Testis (tissue), 3 donors: Measurements from ENCODE around the gene PARP8. TPM values are rescaled to one million over a fixed set of nuclear protein-coding genes. Genes with fewer than 3 reads are reported as not detected.

Experiments used
- DNase-seq: peaks from one replicate; pipeline ENCODE4 v3.0.0-alpha.2; 2019
- H3K27ac ChIP-seq, 2 donors: fragments of 200-600 bp; sonication (generic); one replicate each; pipeline ENCODE4 v1.5.1; 2019
- H3K27me3 ChIP-seq: fragments of 200-600 bp; sonication (generic); one replicate; pipeline ENCODE4 v1.5.1; 2019
- H3K36me3 ChIP-seq: fragments of 200-600 bp; sonication (generic); one replicate; pipeline ENCODE4 v1.5.1; 2017; ENCODE audit warnings: low read depth; ENCODE audit errors: missing control alignments
- H3K4me1 ChIP-seq: fragments of 200-600 bp; sonication (generic); one replicate; pipeline ENCODE4 v1.5.1; 2019
- H3K4me3 ChIP-seq, 2 donors: fragments of 200-600 bp; sonication (generic); one replicate each; pipeline ENCODE4 v1.5.1; 2017 to 2019
- H3K9me3 ChIP-seq: fragments of 200-600 bp; sonication (generic); one replicate; pipeline ENCODE4 v1.5.1; 2017
- CTCF ChIP-seq, 3 experiments: fragments of 450-650 bp in 2 of 3; fragments of 200-600 bp in 1 of 3; sonication (generic) in 1 of 3; IDR thresholded peaks; one replicate each; pipeline ENCODE4 v1.5.1; 2016 to 2019; ENCODE audit warnings: antibody characterized with exemption in 3 of 3, mild to moderate bottlenecking in 2 of 3, moderate library complexity in 1 of 3
- POLR2A ChIP-seq: fragments of 450-650 bp; IDR thresholded peaks from one replicate; pipeline ENCODE4 v1.6.1; 2017; ENCODE audit warnings: antibody characterized with exemption, mild to moderate bottlenecking, moderate library complexity
- WGBS, 2 donors: methylation state at CpG; one replicate each; pipeline ENCODE4 v1.1.5; 2018; 5-methylcytosine and 5-hydroxymethylcytosine counted together
- intact Hi-C: fragments of 100-400 bp; cut with DNase I; formaldehyde crosslinking; loops from one replicate; pipeline ENCODE4 v1.15.1; 2023; ENCODE audit warnings: low total_unique reads
- polyA plus RNA-seq: library from polyadenylated mRNA; stranded (reverse); fragments of 350-450 nt; fragmentation: Illumina TruSeq; extraction: RNeasy Lipid Tissue Mini Kit (QIAGEN cat#74804); gene quantifications from one replicate; pipeline ENCODE4 v1.2.3, GENCODE V29; 2014; ENCODE audit warnings: low read depth, low replicate concordance; ENCODE audit not compliant: insufficient read depth
- total RNA-seq, 2 donors: library from RNA; depleted of rRNA; stranded (reverse); fragments of >200 nt; gene quantifications; one replicate each; pipeline ENCODE4 v1.2.3, GENCODE V29; 2016

The PARP8 gene
- total and polyA plus RNA-seq, 3 donors from 2014 or later = 14.4 to 24.3 (median 18.0) TPM

DNA sequence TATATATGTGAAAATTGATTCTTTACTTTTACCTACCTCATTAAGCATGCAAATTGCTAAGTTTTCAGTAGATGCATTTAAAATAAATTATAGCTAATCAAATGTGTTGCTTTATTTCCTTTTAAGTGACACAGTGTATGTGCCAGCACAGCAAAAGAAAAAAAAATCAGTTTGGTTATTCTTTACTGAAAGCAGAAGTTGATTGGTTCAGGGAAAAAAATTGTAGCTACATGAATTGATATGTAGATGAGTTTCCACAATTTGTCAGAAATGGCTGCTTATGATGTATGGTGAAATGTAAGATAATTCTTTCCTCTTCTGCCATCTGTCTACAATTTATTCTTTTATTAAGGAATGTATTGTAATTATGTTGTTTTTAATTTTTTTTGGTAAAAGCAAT is 57.8 kb downstream of the PARP8 start:
- no peak for DNase-seq
- TF ChIP-seq POLR2A = no peak
- no peak for TF ChIP-seq CTCF (IDR thresholded peaks at IDR 0.05)
- intact Hi-C loops = no loop called here

GRCh38 chr5:50725800-50726474 is 59.5 kb downstream of the PARP8 start:
- no peak for DNase-seq
- Histone ChIP-seq H3K4me3 (no peak overlapping the region), H3K9me3 (no peaks in the 10 kb centered on the region), H3K27ac (no peak overlapping the region), H3K27me3 (no peaks in the 10 kb centered on the region), H3K36me3 (no peaks in the 10 kb centered on the region), H3K4me1 (no peaks in the 10 kb centered on the region)
- intact Hi-C loops = no loop called here
- WGBS, 2 donors = 86 to 87% methylated on average over 7 of the region's 7 CpGs
- TF ChIP-seq POLR2A = no peak
- no peak for TF ChIP-seq CTCF (IDR thresholded peaks at IDR 0.05)

More for the DNA sequence above, 57.8 kb downstream of the PARP8 start:
- Histone ChIP-seq H3K27me3 (no peaks in the 10 kb centered on the region), H3K4me3 (no peak overlapping the region), H3K4me1 (no peaks in the 10 kb centered on the region), H3K27ac (no peak overlapping the region), H3K36me3 (no peaks in the 10 kb centered on the region), H3K9me3 (no peaks in the 10 kb centered on the region)

- H3K27me3 ChIP-seq = no peaks in the 10 kb centered on the region
- intact Hi-C loops = no loop called here
- TF ChIP-seq CTCF (IDR thresholded peaks at IDR 0.05) (no peak), POLR2A (no peak)
- no peak for DNase-seq
- H3K4me3 ChIP-seq = no peak overlapping the region
- no peaks in the 10 kb centered on the region for H3K4me1 ChIP-seq
- no peaks in the 10 kb centered on the region for H3K9me3 ChIP-seq
- no peak overlapping the region for H3K27ac ChIP-seq
- no peaks in the 10 kb centered on the region for H3K36me3 ChIP-seq
- 83 to 86% methylated on average over 3 of the region's 3 CpGs for WGBS, 2 donors
These were observed 60.2 kb downstream of the PARP8 start for GRCh38 chr5:50726475-50727148.

GRCh38 chr5:50727149-50727496 is 60.7 kb downstream of the PARP8 start:
- no peak overlapping the region for H3K4me3 ChIP-seq
- no peak overlapping the region for H3K27ac ChIP-seq
- no peak for DNase-seq
- 44 to 45% methylated on average over 5 of the region's 5 CpGs for WGBS, 2 donors
- no peaks in the 10 kb centered on the region for H3K9me3 ChIP-seq
- intact Hi-C loops = no loop called here
- H3K4me1 ChIP-seq = no peaks in the 10 kb centered on the region
- no peaks in the 10 kb centered on the region for H3K27me3 ChIP-seq
- no peaks in the 10 kb centered on the region for H3K36me3 ChIP-seq
- no peak for TF ChIP-seq POLR2A
- no peak for TF ChIP-seq CTCF (IDR thresholded peaks at IDR 0.05)

- 91% methylated on average over 2 of the region's 2 CpGs for WGBS, 2 donors
These were observed 61.4 kb downstream of the PARP8 start for GRCh38 chr5:50727845-50728244.

More at GRCh38 chr5:50727845-50728244, 61.4 kb downstream of the PARP8 start:
- no peak overlapping the region for H3K27ac ChIP-seq
- H3K27me3 ChIP-seq = no peaks in the 10 kb centered on the region
- TF ChIP-seq POLR2A = no peak
- TF ChIP-seq CTCF (IDR thresholded peaks at IDR 0.05) = no peak
- no peak for DNase-seq
- intact Hi-C loops = no loop called here
- no peaks in the 10 kb centered on the region for H3K4me1 ChIP-seq
- no peaks in the 10 kb centered on the region for H3K9me3 ChIP-seq
- no peaks in the 10 kb centered on the region for H3K36me3 ChIP-seq
- H3K4me3 ChIP-seq = no peak overlapping the region
